ENCODE results near the gene ANKFN1.

The ANKFN1 gene

GRCh38 chr17:56142781-56143180 lies 10.5 kb upstream of the ANKFN1 start:
- DNase-seq (ENCODE audit: low spot score) = no peak

DNA sequence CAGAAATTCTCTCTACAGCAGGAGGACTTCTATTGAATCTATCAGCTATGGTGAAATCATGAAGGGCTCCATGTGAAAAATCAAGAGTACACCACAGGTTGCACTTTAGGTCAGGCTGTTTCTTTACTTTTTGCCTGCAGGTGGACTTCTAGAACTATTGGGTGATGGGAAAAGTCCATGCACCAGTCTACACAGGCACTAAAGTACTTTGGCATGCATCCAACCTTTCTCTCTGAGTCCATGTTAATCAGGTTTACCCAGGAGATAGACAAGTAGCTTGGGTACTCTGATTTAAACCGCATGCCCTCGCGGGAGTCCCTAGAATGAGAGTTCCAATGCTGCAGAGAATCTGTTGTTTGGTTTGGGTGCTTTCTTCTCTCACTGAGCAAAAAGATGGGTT lies 9.1 kb upstream of the ANKFN1 start:
- DNase-seq (ENCODE audit: low spot score) = no peak

GRCh38 chr17:56146534-56146933 lies 6.7 kb upstream of the ANKFN1 start:
- no peak for DNase-seq (ENCODE audit: low spot score)

- no peak for DNase-seq (ENCODE audit: low spot score)
Observed at GRCh38 chr17:56148333-56148732, 4.9 kb upstream of the ANKFN1 start.

DNA sequence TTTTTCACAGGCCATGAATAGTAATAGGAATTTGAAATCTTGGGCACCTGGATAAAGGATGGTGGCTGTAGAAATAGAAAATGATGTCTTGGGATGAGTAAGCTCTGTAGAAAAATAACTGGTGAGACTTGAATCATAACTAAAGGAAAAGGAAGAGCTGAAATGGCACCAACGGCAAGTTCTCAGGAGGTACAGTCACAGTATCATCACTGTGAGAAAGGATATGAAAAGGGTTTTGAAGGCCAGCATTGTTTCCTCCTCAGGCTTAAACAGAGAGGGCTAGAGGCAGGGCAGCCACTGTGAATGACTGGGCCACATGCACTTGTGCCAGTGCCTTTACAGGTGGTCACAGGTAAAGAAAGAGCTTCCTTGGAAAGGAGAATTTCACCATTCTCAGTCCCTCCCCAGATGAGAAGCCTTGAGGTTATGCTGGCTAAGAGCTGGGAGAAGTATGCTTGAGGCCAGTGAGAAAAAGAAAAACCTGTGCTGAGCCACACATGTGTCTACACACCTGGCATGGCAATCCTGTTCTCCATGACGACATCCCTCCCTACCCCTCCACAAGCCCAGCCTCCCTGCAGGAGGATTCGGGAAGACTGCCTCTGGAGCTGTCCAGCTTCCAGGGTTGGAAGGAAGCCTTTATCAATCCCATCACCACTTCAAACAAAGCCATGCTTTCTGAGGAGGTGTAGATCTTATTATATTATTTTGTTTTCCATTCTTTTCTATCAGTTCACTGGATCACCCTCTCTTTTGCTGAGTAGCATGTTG lies 3.8 kb upstream of the ANKFN1 start:
- no peak for DNase-seq (ENCODE audit: low spot score)

DNA sequence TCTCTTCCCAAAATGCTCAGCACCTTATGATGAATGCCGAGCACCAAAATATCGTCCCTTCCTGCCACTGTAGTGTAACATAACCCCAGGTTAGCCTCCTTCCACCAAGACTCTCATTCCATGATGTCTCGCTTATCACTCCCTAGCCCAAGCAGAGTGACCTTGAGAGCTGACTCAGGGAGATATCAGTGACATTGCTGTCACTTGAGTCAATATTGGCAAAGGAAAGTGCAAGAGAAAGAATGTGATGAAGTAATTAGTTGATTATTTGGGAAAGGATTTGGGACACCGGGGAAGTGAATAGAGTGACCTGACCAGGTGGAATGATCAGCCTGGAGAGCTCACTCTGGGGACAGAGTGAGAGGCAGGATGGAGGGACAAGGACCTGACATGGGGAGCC lies 2.6 kb upstream of the ANKFN1 start:
- no peak for DNase-seq (ENCODE audit: low spot score)

DNA sequence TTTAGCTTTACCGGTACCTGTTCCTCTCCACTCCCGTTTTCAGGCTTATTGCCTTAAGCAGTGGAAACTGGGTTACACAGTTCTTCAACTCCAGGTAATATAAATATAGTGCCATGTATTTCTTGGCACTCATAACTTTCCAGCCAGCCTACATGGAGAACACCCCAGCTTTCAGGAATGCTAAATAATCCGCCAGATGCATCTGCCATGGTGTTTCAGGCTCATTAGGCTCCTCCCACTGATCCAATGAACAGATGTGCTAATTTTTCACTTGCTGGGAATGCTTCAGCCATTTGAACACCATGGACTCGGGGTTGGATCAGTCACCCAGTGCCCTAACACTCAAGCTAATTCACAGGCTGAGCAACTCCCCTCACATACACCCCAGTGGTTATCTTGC lies 4.6 kb downstream of the ANKFN1 start:
- no peak for DNase-seq (ENCODE audit: low spot score)

DNA sequence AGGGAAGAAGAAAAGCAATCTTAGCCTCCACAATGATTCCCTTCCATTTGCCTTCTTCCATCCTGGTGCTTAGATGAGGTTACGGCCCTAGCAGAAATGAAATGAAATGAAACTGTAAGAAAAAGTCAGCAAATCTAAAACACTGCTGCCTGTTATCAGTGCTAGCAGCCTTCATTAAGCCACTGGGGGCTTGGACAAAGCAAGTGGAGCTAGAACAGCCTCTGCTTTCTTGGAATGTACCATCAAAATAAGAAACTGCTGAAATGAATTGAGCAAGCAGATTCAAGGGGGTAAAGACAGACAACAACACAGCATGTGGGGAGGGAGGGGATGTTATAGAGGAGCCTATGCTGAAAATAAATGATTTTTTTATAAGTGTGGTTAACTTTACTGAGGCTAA lies 5.1 kb downstream of the ANKFN1 start:
- no peak for DNase-seq (ENCODE audit: low spot score)

- no peak for DNase-seq (ENCODE audit: low spot score)
Observed at GRCh38 chr17:56158915-56159825, 5.9 kb downstream of the ANKFN1 start.

DNA sequence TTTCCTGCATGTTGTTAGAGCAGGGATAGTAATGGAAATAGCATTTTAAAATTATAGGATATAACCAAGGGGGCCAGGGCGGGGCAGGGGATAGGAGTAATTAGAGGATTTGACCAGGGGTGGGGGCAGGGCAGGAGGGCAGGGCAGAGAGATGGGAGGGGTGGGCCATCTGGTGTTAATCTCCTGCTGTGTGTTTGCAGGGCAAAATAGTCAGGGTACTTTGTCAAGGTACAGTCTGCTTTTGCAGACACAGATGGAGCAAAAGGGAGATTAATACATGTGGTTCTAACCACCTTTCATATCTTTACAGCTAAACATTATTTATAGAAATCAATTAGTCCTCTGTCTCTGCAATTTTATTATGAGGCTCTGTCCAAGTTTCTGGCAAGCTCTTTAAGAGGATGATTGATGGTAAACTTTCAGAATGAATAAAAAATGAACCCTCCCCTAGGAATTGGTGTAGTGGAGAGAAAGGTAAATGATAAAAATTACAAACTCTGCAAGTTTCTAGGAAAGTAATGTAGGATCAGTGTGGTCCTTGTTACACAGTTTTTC lies 6.6 kb downstream of the ANKFN1 start:
- no peak for DNase-seq (ENCODE audit: low spot score)

DNA sequence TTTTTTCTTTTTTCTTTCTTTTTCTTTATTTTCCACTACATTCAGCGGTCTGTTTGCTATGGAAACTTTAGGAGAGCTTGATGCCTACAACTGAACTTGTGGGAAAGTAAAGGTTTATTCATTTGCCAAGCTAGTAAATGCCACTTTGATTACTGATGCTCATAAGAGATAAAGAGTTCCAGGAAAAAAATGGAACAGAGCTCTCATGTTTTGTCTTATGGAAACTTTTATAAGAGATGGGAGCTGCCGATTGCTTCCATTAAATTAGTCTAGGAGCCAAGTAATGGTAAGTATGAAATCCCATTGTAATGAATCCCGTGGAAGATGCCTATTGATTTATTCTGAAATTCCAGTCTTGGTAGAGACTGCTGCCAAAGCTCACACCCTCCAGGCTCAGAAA lies 7.1 kb downstream of the ANKFN1 start:
- DNase-seq (ENCODE audit: low spot score) = no peak

GRCh38 chr17:56165072-56165641 lies 11.9 kb downstream of the ANKFN1 start:
- no peak for DNase-seq (ENCODE audit: low spot score)

DNA sequence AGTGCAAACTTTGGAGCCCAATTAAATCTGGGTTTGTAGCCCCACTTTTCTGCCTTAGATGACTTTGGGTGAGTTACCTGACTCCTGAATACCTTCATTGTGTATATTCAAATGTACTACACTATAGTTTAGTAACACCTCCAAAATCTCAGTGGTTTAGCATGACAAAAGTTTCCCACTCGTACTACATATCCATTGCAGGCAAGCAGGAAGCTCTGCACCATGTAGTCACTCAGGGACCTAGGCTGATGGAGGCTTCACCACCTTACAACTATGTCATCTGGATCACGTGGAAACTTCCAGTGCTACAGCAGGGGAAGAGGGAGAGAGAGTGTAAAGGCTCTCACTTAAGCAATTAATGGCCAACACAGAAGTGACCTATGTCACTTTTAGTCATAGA lies 14.2 kb downstream of the ANKFN1 start:
- no peak for DNase-seq (ENCODE audit: low spot score)

GRCh38 chr17:56169621-56170020 lies 16.3 kb downstream of the ANKFN1 start:
- DNase-seq (ENCODE audit: low spot score) = no peak

DNA sequence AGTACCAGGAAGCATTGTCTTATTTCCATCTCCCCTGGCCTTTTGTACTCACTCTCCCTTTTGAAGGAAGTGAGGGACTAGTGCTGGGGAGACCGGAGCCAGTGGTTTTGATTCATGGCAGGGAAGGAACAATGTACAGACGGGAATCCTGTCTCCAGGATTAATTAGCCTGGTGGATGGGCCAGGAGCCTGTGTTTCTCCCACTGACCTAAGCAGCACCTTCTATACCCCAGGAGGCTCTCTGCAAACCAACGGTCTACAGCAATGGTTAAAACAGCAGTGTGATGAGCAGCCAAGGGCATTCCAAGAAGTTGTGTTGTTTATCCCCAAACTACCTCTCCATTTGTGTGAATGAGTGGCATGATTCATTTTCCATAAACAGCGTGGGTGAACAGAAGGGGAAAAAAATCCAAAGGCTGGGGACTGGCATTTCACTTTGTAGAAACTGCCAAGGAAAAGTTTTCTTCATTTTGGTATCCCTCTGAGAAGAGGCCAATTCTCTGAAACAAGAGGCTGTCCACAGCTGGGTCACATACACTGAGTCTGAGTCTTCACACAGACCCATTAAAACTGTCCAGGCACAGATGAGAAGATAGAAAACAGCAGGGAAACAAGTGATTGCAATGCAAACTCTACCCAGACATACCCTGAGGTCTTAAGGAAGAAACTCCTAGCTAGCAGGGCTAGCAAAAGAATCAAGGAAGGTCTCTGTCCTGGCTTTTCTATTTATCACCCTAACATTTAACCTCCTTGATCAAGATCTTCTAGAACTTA lies 18.1 kb downstream of the ANKFN1 start:
- DNase-seq (ENCODE audit: low spot score) = no peak

DNA sequence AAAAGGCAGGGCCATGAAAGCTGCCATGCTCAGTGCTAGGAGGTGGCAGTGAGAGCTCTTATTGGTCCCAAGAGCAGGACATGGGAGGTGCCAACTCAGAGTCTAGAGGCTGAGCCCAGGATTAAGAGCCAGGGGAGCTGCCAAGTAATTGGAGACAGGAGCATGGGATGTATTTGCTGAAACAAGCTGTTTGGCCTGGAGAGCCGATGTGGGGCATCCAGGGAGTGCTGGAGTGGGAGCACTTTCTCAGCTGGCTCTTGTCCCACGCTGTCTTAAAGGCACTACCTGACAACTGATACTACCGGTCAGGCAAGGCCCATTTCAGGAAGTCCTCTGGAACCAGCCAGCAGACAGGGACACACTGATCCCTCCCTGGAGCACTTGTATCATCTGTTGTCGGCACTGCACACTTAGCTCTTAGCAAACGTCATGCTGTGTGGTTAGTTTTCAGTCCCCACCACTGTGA lies 19.3 kb downstream of the ANKFN1 start:
- DNase-seq (ENCODE audit: low spot score) = no peak

DNA sequence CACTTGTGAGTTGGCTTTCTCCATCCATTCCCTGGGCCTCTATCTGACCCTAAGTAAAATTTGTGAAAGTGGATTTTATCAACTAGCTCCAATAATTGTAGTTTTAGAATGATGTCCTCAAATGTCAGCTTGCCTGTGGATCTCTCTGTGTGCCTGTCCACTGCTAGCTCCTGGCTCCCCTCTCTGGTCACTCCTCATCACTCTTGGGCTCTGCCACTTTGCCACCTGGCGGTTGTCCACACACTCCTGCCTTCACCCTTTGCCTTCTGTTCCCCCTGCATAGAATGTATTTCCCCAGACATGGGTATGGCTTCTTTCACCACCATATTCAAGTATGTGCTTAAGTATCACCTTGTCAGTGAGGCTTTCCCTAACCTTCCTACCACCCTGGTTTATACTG lies 19.8 kb downstream of the ANKFN1 start:
- no peak for DNase-seq (ENCODE audit: low spot score)

GRCh38 chr17:56173958-56174835 lies 20.9 kb downstream of the ANKFN1 start:
- no peak for DNase-seq (ENCODE audit: low spot score)

DNA sequence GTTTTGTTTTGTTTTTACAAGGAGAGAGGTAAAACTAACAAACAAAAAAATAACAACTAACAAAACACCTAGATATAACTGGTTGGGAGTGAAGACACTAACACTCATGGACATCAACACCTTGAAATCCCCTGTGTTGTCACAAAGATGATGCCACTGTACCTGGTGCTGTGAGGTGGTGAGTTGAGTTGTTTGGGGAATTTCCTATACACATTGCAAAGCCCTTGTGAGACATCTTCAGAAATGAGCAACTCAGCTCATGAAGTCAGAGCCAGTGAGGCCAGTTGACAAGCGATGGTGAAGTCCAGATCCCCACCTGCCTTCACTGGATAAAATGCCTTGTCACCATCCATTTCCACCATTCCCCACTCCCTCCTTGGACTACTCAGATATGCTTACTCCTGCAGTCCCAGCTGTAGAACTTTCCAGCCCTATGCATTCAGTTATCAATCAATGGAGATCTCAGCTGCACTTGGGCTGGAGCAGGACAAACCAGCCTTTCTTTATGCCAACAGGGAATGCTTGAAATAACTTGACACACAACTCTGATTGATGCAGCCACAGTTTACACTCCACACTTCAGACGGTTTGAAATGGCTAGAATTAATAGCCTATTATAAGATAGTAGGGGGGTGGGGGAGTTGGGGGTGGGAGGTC lies 22.2 kb downstream of the ANKFN1 start:
- DNase-seq (ENCODE audit: low spot score) = no peak

GRCh38 chr17:56176091-56176490 lies 22.8 kb downstream of the ANKFN1 start:
- no peak for DNase-seq (ENCODE audit: low spot score)
